OCI-LY7 (cell line): Measurements from ENCODE around the gene WDR26. TPM values are rescaled to one million over a fixed set of nuclear protein-coding genes. Genes with fewer than 3 reads are reported as not detected.
"Not testable (repeated sequence)": the region's sequence is repeated elsewhere in the genome, so short reads cannot be mapped to it uniquely, and the experiment has no call there.

Experiments
- Bru-seq: library from RNA; stranded (reverse); fragments of 400-500 nt; gene quantifications from one replicate; lab custom pipeline; 2021; lab: Mats Ljungman, UMichigan
- BruChase-seq, 2 experiments: library from RNA; stranded (reverse); fragments of 400-500 nt; gene quantifications; one replicate each; lab custom pipeline; 2021; lab: Mats Ljungman, UMichigan
- BruUV-seq: library from RNA; stranded (reverse); fragments of 400-500 nt; replicated peaks from 2 replicates; lab custom pipeline; 2021; lab: Mats Ljungman, UMichigan
- CTCF ChIA-PET: fragments of 300-600 bp; sonication (Branson Sonifier 250); formaldehyde crosslinking; loops from one replicate; lab custom pipeline; 2022; ENCODE audit warnings: antibody characterized with exemption; ENCODE audit not compliant: unreplicated experiment; lab: Charles Lee
- POLR2A ChIA-PET: fragments of 300-600 bp; sonication (Branson Sonifier 250); formaldehyde crosslinking; loops from one replicate; lab custom pipeline; 2022; ENCODE audit warnings: antibody characterized with exemption; lab: Charles Lee
- DNase-seq: peaks from one replicate; pipeline ENCODE4 v3.0.0-alpha.2; 2015; ENCODE audit warnings: low spot score
- H2AFZ ChIP-seq: fragments of 200-600 bp; sonication (generic), shearing (Covaris generic); 2 replicates; pipeline ENCODE4 v1.6.1; 2014; ENCODE audit warnings: mild to moderate bottlenecking, antibody characterized with exemption, low read length, moderate library complexity
- H3K27ac ChIP-seq: fragments of 200-600 bp; sonication (generic); 2 replicates; pipeline ENCODE4 v1.5.1; 2014; ENCODE audit warnings: mixed run types, low read depth, mild to moderate bottlenecking, moderate library complexity, low read length, inconsistent platforms; ENCODE audit not compliant: poor library complexity, severe bottlenecking
- H3K36me3 ChIP-seq: fragments of 200-600 bp; sonication (generic); 2 replicates; pipeline ENCODE4 v1.6.1; 2014; ENCODE audit warnings: mild to moderate bottlenecking, antibody characterized with exemption, low read length, moderate library complexity, mixed read lengths; ENCODE audit not compliant: insufficient read depth
- H3K4me1 ChIP-seq: fragments of 200-600 bp; sonication (generic); 2 replicates; pipeline ENCODE4 v1.5.1; 2014; ENCODE audit warnings: mild to moderate bottlenecking, low read length; ENCODE audit not compliant: insufficient read depth, poor library complexity, severe bottlenecking
- H3K4me2 ChIP-seq: fragments of 200-600 bp; sonication (generic); 2 replicates; pipeline ENCODE4 v1.6.1; 2014; ENCODE audit warnings: mild to moderate bottlenecking, low read length
- H3K4me3 ChIP-seq: fragments of 200-600 bp; sonication (generic); 2 replicates; pipeline ENCODE4 v1.5.1; 2014; ENCODE audit warnings: mild to moderate bottlenecking, low read depth, low read length; ENCODE audit not compliant: poor library complexity, severe bottlenecking
- H3K79me2 ChIP-seq: fragments of 200-600 bp; sonication (generic); 2 replicates; pipeline ENCODE4 v1.6.1; 2016; ENCODE audit warnings: low read depth, mild to moderate bottlenecking, low read length, moderate library complexity, mixed read lengths; ENCODE audit not compliant: insufficient read depth
- H3K9me2 ChIP-seq: fragments of 200-600 bp; sonication (generic); 2 replicates; pipeline ENCODE4 v1.6.1; 2016; ENCODE audit warnings: mild to moderate bottlenecking, low read length, mixed read lengths; ENCODE audit not compliant: insufficient read depth
- H3K9me3 ChIP-seq: fragments of 200-600 bp; sonication (generic); 2 replicates; pipeline ENCODE4 v1.6.1; 2014; ENCODE audit warnings: mild to moderate bottlenecking, mixed run types, low read length, mixed read lengths
- H4K20me1 ChIP-seq: fragments of 200-600 bp; sonication (generic); 2 replicates; pipeline ENCODE4 v1.6.1; 2014; ENCODE audit warnings: mild to moderate bottlenecking, antibody characterized with exemption, low read length, moderate library complexity, mixed read lengths; ENCODE audit not compliant: insufficient read depth
- CTCF ChIP-seq: fragments of 200-600 bp; sonication (generic); conservative IDR thresholded peaks from 2 replicates; pipeline ENCODE4 v1.5.1; 2014; ENCODE audit warnings: mild to moderate bottlenecking, antibody characterized with exemption, low read length, moderate library complexity, mixed read lengths
- EZH2phosphoT487 ChIP-seq: fragments of 200-600 bp; sonication (generic); IDR thresholded peaks from 2 replicates; pipeline ENCODE4 v1.6.1; 2018; ENCODE audit warnings: low read depth, borderline replicate concordance, mild to moderate bottlenecking, mixed run types, antibody characterized with exemption, low read length, moderate library complexity, mixed read lengths
- intact Hi-C: fragments of 100-400 bp; cut with micrococcal nuclease; formaldehyde crosslinking; loops from one replicate; pipeline ENCODE4 v1.10.0; 2022; ENCODE audit not compliant: unreplicated experiment
- long read RNA-seq: library from polyadenylated mRNA; stranded (forward); transcript quantifications from one replicate; pipeline ENCODE4 v2.0.0, GENCODE V29; 2022
- total RNA-seq, 2 experiments: library from RNA; depleted of rRNA in 1 of 2; stranded (reverse); fragments of >200 nt in 1 of 2; shearing (Covaris generic) in 1 of 2; gene quantifications; 2 replicates each; pipeline ENCODE4 v1.2.3, GENCODE V29; 2014 to 2022

The WDR26 gene
- total RNA-seq (2014; rRNA removed; shearing (Covaris generic)) (31.3 and 32.0 TPM in 2 replicates), total RNA-seq (2022) (77.5 and 78.3 TPM in 2 replicates), Bru-seq, nascent RNA (percentile 92 among the genes with signal in this experiment), BruChase-seq, experiment 1, labeled RNA remaining after a 6-hour chase (percentile 89 among the genes with signal in this experiment), BruChase-seq, experiment 2, labeled RNA remaining after a 2-hour chase (percentile 93 among the genes with signal in this experiment)
- long read RNA-seq, full-length matches to known transcripts, result 4 of 22 reads
- long read RNA-seq, partial matches to known transcripts, result 8 of 22 reads
- long read RNA-seq, other reads (novel, unspliced or antisense), result 10 of 22 reads

- TF ChIP-seq EZH2phosphoT487, result no peak
- no peak; the same call in 1 of the 2 replicates for TF ChIP-seq CTCF
- Histone ChIP-seq H4K20me1 (peaks cover 20% of the 10 kb centered on the region), H3K4me1 (peaks cover 51% of the 10 kb centered on the region), H3K36me3 (peaks cover 25% of the 10 kb centered on the region; the same call in 1 of the 2 replicates), H3K79me2 (peaks cover 61% of the 10 kb centered on the region), H3K27ac (peak within 1 kb of the TSS; percentile 44), H3K9me2 (no peaks in the 10 kb centered on the region), H3K9me3 (no peaks in the 10 kb centered on the region), H3K4me2 (peak within 1 kb of the TSS; percentile 95), H3K4me3 (peak within 1 kb of the TSS; percentile 75), H2AFZ (peak within 1 kb of the TSS; percentile 79; the same call in 1 of the 2 replicates)
- CTCF ChIA-PET, result no interaction called here
- no TSS peak for BruUV-seq
- peak; percentile 93 for DNase-seq
- intact Hi-C loops, result loop anchor here (5.0 to 10.0 kb wide), 4 partner anchors 78 to 990 kb away; partner anchors contain the start of genes CNIH4, DEGS1, LBR and TP53BP2
- POLR2A ChIA-PET, result interaction anchor here (0.6 to 3.7 kb wide), 4 partner anchors 10 to 76 kb away, joined by 3 to 16 read pairs (median 4); no protein-coding TSS in a partner anchor
Measured at GRCh38 chr1:224434691-224435317, at the start of gene WDR26. TSS of gene WDR26 (minus strand) at chr1:224434797.

- POLR2A ChIA-PET, H3K27ac ChIP-seq, H3K79me2 ChIP-seq, H3K9me2 ChIP-seq, BruUV-seq, H2AFZ ChIP-seq, H4K20me1 ChIP-seq, DNase-seq, H3K4me1 ChIP-seq, CTCF ChIA-PET, H3K4me2 ChIP-seq, intact Hi-C loops, H3K9me3 ChIP-seq, H3K36me3 ChIP-seq, H3K4me3 ChIP-seq: not testable (repeated sequence)
Measured at GRCh38 chr1:224483206-224483605, 48.6 kb upstream of the WDR26 start.

GRCh38 chr1:224482619-224483018 is 48.0 kb upstream of the WDR26 start:
- Histone ChIP-seq H3K4me3 (no peak overlapping the region), H4K20me1 (no peaks in the 10 kb centered on the region), H3K9me2 (no peaks in the 10 kb centered on the region), H3K79me2 (no peaks in the 10 kb centered on the region), H3K27ac (no peak overlapping the region), H2AFZ (no peak overlapping the region), H3K4me1 (no peaks in the 10 kb centered on the region), H3K4me2 (no peak overlapping the region), H3K36me3 (no peaks in the 10 kb centered on the region), H3K9me3 (no peaks in the 10 kb centered on the region)
- ChIA-PET POLR2A (no interaction called here), CTCF (no interaction called here)
- intact Hi-C loops, result no loop called here
- TF ChIP-seq EZH2phosphoT487 (no peak), CTCF (no peak)
- BruUV-seq, result no TSS peak
- DNase-seq, result no peak
